GM18505 (cell line): ENCODE data around the gene CFP.
"Not testable (repeated sequence)": the region's sequence is repeated elsewhere in the genome, so short reads cannot be mapped to it uniquely, and the experiment has no call there.

Experiments used
- ATAC-seq: cut with Tn5 transposase; IDR thresholded peaks from one replicate; pipeline ENCODE4 v1.9.1; 2021; ENCODE audit not compliant: unreplicated experiment
- POLR2A ChIP-seq: IDR thresholded peaks from 4 replicates; pipeline ENCODE4 v1.6.1; 2011; ENCODE audit warnings: borderline replicate concordance; ENCODE audit not compliant: insufficient read depth, insufficient read length; ENCODE audit errors: extremely low read depth

CFP gene

GRCh38 chrX:47607091-47607490, 22.6 kb downstream of the CFP start:
- no peak for ATAC-seq
- no peak for TF ChIP-seq POLR2A

- TF ChIP-seq POLR2A: no peak
- ATAC-seq: no peak
These were observed 24.7 kb downstream of the CFP start for GRCh38 chrX:47605024-47605423.

- not testable (repeated sequence) for ATAC-seq
These were observed 26.6 kb downstream of the CFP start for GRCh38 chrX:47603125-47603524.

DNA sequence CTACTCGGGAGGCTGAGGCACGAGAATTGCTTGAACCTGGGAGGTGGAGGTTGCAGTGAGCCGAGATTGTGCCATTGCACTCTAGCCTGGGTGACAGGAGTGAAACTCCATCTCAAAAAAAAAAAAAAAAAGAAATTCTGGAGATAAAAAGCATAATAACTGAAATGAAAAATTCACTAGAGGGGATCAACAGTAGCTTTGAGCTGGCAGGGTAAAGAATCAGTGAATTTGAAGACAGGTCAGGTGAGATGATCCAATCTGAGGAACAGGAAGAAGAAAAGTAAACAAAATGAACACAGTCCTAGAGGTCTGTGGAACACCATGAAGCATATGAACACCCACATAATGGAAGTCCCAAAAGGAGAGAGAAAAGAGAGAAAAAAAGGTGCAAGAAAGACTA, 32.5 kb downstream of the CFP start:
- ATAC-seq: no peak
- TF ChIP-seq POLR2A: no peak

DNA sequence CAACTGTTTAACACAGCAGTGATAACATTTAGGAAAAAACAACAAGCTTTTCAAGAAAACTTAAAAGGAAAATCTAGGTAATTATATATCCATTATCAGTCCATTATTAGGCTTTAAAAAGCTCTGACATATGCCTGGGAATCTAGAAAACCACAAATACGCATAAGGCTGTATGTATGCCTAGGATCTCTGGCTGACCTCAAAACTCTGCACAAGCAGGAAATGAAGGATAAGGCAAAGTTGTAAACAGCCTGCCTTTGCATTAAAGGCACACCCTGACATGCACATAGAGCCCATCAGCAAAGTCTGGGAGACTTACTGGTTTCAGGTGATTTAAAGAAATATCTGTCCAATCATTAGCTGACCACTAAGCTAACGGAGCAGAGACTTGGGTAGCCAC, 33.5 kb downstream of the CFP start:
- ATAC-seq: no peak
- no peak for TF ChIP-seq POLR2A

DNA sequence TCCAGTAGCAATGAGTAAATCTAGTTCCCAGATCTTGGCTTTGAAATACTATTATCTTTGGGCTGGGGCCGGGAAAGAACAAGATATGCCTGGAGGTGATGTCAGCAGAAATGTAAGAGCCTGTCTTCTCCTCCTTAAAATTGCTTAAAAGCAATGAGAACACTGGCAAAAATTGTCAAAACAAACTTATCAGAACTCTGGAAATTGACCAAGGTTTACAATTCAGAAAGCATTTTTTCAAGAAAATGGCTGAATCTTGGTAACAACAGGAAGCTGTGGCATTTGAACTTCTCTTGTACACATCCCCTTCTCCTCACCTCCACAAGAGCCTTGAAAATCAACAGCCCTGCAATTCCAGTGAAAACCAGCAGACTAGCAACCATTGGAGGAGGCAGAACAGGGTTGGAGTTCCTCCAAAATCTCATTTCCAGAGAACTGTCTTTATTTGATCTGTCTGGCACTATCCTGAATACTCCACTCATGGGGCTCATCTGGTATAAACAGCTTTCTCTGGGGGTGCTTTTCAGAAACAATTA, 33.9 kb downstream of the CFP start:
- TF ChIP-seq POLR2A: no peak
- no peak for ATAC-seq

GRCh38 chrX:47593522-47593921, 36.2 kb downstream of the CFP start:
- TF ChIP-seq POLR2A: no peak
- ATAC-seq: no peak

DNA sequence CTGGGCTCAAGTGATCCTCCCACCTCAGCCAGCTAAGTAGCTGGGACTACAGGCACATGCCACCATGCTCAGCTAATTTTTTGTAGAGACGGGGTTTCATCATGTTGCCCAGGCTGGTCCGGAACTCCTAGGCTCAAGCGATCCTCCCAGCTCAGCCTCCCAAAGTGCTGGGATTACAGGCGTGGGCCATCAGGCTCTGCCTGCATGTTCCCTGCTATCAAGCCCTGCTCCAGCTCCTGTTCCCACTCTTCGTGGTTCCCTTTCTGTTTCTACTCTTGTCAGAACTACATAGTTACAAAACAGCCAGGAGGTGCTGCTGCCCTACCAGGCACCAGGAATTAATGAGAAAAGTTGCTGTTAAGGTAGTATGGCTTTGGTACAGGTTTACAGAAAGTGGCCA, 38.7 kb downstream of the CFP start:
- no peak for TF ChIP-seq POLR2A
- no peak for ATAC-seq

DNA sequence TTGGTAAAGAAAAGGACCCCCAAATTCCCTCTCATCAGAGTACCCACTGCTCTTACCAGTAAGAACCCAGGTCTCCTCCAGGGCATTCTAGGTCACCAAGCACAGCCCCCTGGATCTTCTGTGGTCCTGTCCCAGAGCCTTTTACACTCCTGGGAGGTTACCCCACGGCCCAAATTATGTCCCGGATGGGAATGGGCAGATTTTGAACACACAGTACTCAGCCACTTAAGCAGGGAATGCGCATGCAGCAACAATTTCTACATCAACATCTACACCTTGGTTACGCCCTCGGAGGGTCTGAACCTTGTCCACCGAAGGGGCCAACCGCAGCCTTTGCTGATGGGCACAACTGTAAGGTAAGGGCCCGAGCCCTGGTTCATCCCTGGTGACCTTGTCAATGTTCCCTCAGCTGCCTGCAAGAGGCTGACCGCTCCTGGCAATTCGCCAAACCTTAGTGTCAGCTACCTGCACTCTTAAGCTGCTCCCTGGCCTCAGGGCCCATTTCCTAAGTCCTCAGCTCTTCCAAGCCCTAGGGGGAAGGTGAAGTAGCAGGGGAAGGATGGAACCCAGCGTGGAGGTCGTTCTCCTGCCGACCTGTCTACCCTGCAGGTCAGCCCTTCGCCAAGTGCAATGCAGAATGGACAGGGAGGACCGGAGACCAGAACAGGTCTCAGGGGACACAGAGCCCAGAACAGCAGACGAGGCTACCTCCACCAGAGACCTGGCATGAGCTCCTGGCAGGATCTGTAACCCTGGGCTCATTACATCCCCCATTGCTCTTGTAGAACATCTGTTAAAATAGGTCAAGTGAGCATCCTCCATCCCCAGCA, 41.6 kb downstream of the CFP start:
- no peak for TF ChIP-seq POLR2A
- no peak for ATAC-seq

DNA sequence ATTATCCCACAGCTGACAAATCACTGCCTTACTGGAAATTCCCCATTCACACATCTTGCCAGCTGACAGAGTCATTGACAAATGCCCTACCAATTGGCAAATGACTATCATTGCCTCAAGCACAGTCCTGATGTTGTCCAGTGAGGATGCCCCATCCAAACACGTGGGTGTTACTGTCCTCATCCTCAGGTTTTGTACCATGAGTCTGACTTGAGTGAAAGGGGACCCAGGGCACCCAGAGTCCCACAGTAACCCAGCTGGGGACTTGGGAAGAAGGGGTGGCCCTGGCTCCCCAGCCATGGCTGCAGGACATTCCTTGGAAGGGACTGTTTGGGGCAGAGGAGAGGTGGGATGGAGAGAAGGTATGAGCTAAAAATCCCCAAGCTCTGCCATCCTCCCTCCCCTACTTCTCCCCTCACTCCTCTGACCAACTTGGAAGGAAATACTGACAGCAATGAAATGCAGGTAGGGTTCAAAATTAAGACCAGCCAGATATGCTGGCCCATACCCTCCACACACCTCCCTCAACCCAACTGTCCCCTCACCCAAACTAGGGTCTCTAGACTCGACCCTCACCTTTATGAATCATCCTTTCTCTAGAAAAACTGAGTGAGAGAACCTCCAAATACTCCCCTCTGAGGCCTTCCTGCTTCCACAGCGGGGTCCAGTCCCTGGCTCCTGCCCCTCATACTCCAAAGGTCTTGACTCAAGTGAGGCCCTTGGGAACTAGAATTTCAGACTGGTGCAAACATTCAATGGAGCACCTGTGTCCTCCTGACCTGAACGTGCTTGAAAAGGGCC, 42.4 kb downstream of the CFP start:
- no peak for ATAC-seq
- TF ChIP-seq POLR2A: no peak

GRCh38 chrX:47586043-47586787, 43.5 kb downstream of the CFP start:
- no peak for ATAC-seq
- no peak for TF ChIP-seq POLR2A

GRCh38 chrX:47585273-47585672, 44.5 kb downstream of the CFP start:
- ATAC-seq: no peak
- TF ChIP-seq POLR2A: no peak

DNA sequence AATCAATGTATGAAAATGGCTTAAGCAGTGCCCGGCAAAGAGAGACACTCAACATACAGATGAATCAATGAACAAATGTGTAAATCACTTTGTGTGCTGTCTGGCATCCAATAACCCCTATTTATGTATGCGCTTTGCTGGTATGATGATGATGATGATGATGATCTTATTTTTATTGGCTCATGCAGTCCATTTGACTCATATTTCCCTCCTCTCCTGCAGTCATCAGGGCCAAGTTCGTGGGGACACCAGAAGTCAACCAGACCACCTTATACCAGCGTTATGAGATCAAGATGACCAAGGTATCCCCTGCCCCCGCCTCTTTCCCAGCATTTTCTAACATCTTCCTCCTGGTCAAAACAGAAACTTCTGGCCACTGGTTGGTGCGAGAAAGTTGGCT, 45.0 kb downstream of the CFP start:
- no peak for ATAC-seq
- TF ChIP-seq POLR2A: no peak
